Panc1 (cell line): ENCODE results near the gene TBC1D22B. TPM values are rescaled to one million over a fixed set of nuclear protein-coding genes. Genes with fewer than 3 reads are reported as not detected.

ENCODE experiments used
- ATAC-seq: fragments of 200-7000 bp; cut with Tn5 transposase; 2 replicates; pipeline ENCODE4 v1.9.1; 2020; ENCODE audit warnings: mild to moderate bottlenecking, moderate library complexity
- BruUV-seq: library from RNA; stranded (reverse); fragments of 400-500 nt; replicated peaks from 2 replicates; lab custom pipeline; 2021; lab: Mats Ljungman, UMichigan
- CTCF ChIA-PET: fragments of 300-600 bp; sonication (Branson Sonifier 250); formaldehyde crosslinking; loops from one replicate; lab custom pipeline; 2022; ENCODE audit warnings: antibody characterized with exemption; lab: Charles Lee
- POLR2A ChIA-PET: fragments of 300-600 bp; sonication (Branson Sonifier 250); formaldehyde crosslinking; loops from one replicate; lab custom pipeline; 2022; ENCODE audit warnings: antibody characterized with exemption; lab: Charles Lee
- DNase-seq: peaks from one replicate; pipeline ENCODE4 v3.0.0-alpha.2; 2010; ENCODE audit warnings: low read depth, low spot score
- H3K27ac ChIP-seq: 2 replicates; pipeline ENCODE4 v1.5.1; 2011; ENCODE audit warnings: mild to moderate bottlenecking, low read length, inconsistent platforms
- H3K27me3 ChIP-seq: fragments of 200-500 bp; sonication (Bioruptor generic); 2 replicates; pipeline ENCODE4 v1.6.0; 2014; ENCODE audit warnings: low read length, inconsistent platforms; ENCODE audit not compliant: control insufficient read depth, insufficient read depth
- H3K36me3 ChIP-seq: fragments of 200-500 bp; sonication (Bioruptor generic); 2 replicates; pipeline ENCODE4 v1.5.1; 2014; ENCODE audit warnings: inconsistent platforms, mild to moderate bottlenecking, low read length, moderate library complexity; ENCODE audit not compliant: control insufficient read depth, insufficient read depth
- H3K4me1 ChIP-seq: 2 replicates; pipeline ENCODE4 v1.5.1; 2011; ENCODE audit warnings: inconsistent platforms, mild to moderate bottlenecking, low read length, moderate library complexity; ENCODE audit not compliant: control insufficient read depth, insufficient read depth
- H3K4me3 ChIP-seq, 2 experiments: 2 replicates each; pipeline ENCODE4 v1.5.1; 2011 to 2012; ENCODE audit warnings: low read depth in 2 of 2, low read length in 2 of 2, mild to moderate bottlenecking in 2 of 2, inconsistent platforms in 1 of 2, moderate library complexity in 1 of 2
- H3K9me3 ChIP-seq: fragments of 200-500 bp; sonication (Bioruptor generic); 2 replicates; pipeline ENCODE4 v1.5.1; 2014; ENCODE audit warnings: low read depth, mild to moderate bottlenecking, inconsistent platforms, low read length, moderate library complexity; ENCODE audit not compliant: control insufficient read depth, insufficient read depth
- POLR2AphosphoS5 ChIP-seq: IDR thresholded peaks from 2 replicates; pipeline ENCODE4 v1.6.1; 2012; ENCODE audit warnings: mild to moderate bottlenecking, low read depth, low read length, moderate library complexity
- TCF7L2 ChIP-seq: IDR thresholded peaks from 2 replicates; pipeline ENCODE4 v1.6.1; 2011; ENCODE audit warnings: mild to moderate bottlenecking, low read depth, low read length, inconsistent platforms
- in situ Hi-C: cut with HindIII; loops from 2 replicates; pipeline ENCODE4 v1.10.0; 2016; ENCODE audit warnings: low sequenced_read_pairs, low pct_unique_long_range_greater_than_20kb
- intact Hi-C: fragments of 100-400 bp; cut with micrococcal nuclease; formaldehyde crosslinking; loops from one replicate; pipeline ENCODE4 v1.10.0; 2022; ENCODE audit not compliant: unreplicated experiment
- total RNA-seq: library from RNA; stranded (reverse); gene quantifications from one replicate; pipeline ENCODE4 v1.2.1, GENCODE V29; 2021; ENCODE audit not compliant: unreplicated experiment
- TF ChIP-seq, protein P1 (sequence below): fragments of 450-650 bp; IDR thresholded peaks from 2 replicates; pipeline ENCODE4 v1.5.1; 2017; ENCODE audit warnings: mild to moderate bottlenecking
- TF ChIP-seq, protein P2 (sequence below), 2 experiments: IDR thresholded peaks; 2 replicates each; pipeline ENCODE4 v1.6.1; 2011 to 2012; ENCODE audit warnings: low read depth in 2 of 2, control low read depth in 1 of 2, low read length in 1 of 2, mild to moderate bottlenecking in 1 of 2, moderate library complexity in 1 of 2; ENCODE audit not compliant: insufficient read depth in 1 of 2

TBC1D22B gene
- total RNA-seq, 1 experiment from 2014 or later = 13.0 TPM

DNA sequence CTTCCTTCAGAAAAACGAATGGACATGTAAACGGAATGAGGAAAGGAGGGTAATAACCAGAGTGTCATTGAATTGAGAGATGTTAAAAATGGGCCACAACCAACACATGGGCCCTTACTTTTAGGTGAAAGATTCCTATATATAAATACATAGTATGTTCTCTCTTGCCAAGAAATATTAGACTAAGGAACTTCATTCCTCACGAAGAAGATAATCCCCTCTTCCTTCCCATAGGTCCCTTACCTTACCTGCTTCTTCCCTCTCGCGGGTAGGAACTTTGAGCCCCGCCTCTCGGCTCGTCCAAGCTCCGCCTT is 295 bp upstream of the TBC1D22B start:
- in situ Hi-C loops (no loop called here), intact Hi-C loops (no loop called here)
- H3K4me1 ChIP-seq = 0 out of 2 replicates have a peak, but pooled peaks cover 3% of the 10 kb centered on the region
- no peaks in the 10 kb centered on the region; the same call in 1 of the 2 replicates for H3K36me3 ChIP-seq
- H3K4me3 ChIP-seq = peak overlapping the region; percentile 91 to 94
- no peaks in the 10 kb centered on the region for H3K9me3 ChIP-seq
- H3K27me3 ChIP-seq = no peaks in the 10 kb centered on the region
- ChIA-PET CTCF (no interaction called here), POLR2A (interaction anchor here (0.5 to 0.6 kb wide), 2 partner anchors 9 to 21 kb away, joined by 3 to 4 read pairs; no protein-coding TSS in a partner anchor)
- DNase-seq (no peak), ATAC-seq (no peak; the same call in 1 of the 2 replicates)
- no TSS peak for BruUV-seq
- peak overlapping the region; percentile 75 for H3K27ac ChIP-seq
- TF ChIP-seq, protein P1, sequence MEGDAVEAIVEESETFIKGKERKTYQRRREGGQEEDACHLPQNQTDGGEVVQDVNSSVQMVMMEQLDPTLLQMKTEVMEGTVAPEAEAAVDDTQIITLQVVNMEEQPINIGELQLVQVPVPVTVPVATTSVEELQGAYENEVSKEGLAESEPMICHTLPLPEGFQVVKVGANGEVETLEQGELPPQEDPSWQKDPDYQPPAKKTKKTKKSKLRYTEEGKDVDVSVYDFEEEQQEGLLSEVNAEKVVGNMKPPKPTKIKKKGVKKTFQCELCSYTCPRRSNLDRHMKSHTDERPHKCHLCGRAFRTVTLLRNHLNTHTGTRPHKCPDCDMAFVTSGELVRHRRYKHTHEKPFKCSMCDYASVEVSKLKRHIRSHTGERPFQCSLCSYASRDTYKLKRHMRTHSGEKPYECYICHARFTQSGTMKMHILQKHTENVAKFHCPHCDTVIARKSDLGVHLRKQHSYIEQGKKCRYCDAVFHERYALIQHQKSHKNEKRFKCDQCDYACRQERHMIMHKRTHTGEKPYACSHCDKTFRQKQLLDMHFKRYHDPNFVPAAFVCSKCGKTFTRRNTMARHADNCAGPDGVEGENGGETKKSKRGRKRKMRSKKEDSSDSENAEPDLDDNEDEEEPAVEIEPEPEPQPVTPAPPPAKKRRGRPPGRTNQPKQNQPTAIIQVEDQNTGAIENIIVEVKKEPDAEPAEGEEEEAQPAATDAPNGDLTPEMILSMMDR = no peak
- TF ChIP-seq, protein P2, sequence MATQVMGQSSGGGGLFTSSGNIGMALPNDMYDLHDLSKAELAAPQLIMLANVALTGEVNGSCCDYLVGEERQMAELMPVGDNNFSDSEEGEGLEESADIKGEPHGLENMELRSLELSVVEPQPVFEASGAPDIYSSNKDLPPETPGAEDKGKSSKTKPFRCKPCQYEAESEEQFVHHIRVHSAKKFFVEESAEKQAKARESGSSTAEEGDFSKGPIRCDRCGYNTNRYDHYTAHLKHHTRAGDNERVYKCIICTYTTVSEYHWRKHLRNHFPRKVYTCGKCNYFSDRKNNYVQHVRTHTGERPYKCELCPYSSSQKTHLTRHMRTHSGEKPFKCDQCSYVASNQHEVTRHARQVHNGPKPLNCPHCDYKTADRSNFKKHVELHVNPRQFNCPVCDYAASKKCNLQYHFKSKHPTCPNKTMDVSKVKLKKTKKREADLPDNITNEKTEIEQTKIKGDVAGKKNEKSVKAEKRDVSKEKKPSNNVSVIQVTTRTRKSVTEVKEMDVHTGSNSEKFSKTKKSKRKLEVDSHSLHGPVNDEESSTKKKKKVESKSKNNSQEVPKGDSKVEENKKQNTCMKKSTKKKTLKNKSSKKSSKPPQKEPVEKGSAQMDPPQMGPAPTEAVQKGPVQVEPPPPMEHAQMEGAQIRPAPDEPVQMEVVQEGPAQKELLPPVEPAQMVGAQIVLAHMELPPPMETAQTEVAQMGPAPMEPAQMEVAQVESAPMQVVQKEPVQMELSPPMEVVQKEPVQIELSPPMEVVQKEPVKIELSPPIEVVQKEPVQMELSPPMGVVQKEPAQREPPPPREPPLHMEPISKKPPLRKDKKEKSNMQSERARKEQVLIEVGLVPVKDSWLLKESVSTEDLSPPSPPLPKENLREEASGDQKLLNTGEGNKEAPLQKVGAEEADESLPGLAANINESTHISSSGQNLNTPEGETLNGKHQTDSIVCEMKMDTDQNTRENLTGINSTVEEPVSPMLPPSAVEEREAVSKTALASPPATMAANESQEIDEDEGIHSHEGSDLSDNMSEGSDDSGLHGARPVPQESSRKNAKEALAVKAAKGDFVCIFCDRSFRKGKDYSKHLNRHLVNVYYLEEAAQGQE (IDR thresholded peaks at IDR 0.05; ENCODE audit: insufficient read depth in 1 of 2, low read depth in 2 of 2, low read length in 1 of 2) = no peak
- TF ChIP-seq TCF7L2 (no peak), POLR2AphosphoS5 (no peak)

DNA sequence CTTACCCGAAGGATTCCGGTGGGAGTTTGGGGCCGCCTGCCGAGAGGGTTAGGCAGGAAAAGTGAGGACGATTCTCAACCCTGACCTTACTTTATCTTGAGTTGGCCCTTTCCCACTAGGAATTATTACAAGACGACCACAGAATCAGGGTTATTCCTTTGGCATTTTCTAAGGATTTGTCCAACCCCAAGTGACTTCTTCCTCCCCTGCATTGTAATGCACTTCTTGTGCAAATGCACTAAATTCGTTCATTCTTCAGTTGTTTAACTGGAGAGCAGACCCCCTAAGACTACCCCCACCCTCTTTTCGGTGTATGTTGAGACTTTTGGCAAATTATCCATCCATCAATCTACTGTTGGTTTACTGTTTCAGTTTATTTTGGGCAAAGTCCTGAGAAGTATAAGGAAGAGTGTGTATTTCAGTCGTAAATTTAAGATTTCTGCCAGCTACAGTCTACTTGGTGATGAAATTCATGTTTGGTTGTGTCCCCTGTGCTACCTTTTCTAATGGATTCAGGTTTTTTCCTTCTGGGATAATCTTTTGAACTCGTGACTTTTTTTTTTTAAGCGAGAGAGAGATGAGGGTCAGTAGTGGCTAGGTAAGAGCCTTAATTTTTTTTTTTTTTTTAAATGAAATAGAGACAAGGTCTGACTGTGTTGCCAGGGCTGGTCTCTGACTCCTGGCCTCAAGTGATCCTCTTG is 983 bp downstream of the TBC1D22B start:
- peak; percentile 14; the same call in 1 of the 2 replicates for ATAC-seq
- no peaks in the 10 kb centered on the region; the same call in 1 of the 2 replicates for H3K36me3 ChIP-seq
- H3K9me3 ChIP-seq = no peaks in the 10 kb centered on the region
- no peak for TF ChIP-seq TCF7L2
- TF ChIP-seq, protein P2 (IDR thresholded peaks at IDR 0.05; ENCODE audit: insufficient read depth in 1 of 2, low read depth in 2 of 2, low read length in 1 of 2) = 0 out of 4 replicates have a peak, but pooled peaks of 1 of the 2 experiments have one; percentile 15
- POLR2A ChIA-PET = interaction anchor here (0.6 kb wide), 1 partner anchor 931 kb away, joined by 6 read pairs; no protein-coding TSS in a partner anchor
- CTCF ChIA-PET = no interaction called here
- peak overlapping the region; percentile 91 for H3K27ac ChIP-seq
- intact Hi-C loops = no loop called here
- TSS peak; percentile 78 for BruUV-seq
- H3K27me3 ChIP-seq = no peaks in the 10 kb centered on the region
- peak overlapping the region; percentile 91 to 94 for H3K4me3 ChIP-seq
- H3K4me1 ChIP-seq = peaks cover 9% of the 10 kb centered on the region; the same call in 1 of the 2 replicates
- in situ Hi-C loops = no loop called here
- no peak for DNase-seq
